Measurements from ENCODE around the gene TM4SF1.
A peak's percentile ranks its signal among the peaks of the same experiment; 100 is the strongest.

Gene TM4SF1

GRCh38 chr3:149377408-149378364 lies at the start of gene TM4SF1:
Gene TM4SF1, minus strand, starts transcription at chr3:149377649. Its CDS starts 102 bp downstream, at chr3:149377547.
- DNase-seq (ENCODE audit: low read depth): peak; percentile 99

- DNase-seq (ENCODE audit: low read depth): no peak
Observed at GRCh38 chr3:149426325-149426724, 48.9 kb upstream of the TM4SF1 start.

GRCh38 chr3:149424918-149425317 lies 47.5 kb upstream of the TM4SF1 start:
- DNase-seq (ENCODE audit: low read depth): no peak

GRCh38 chr3:149421764-149422163 lies 44.3 kb upstream of the TM4SF1 start:
- no peak for DNase-seq (ENCODE audit: low read depth)

GRCh38 chr3:149419816-149420215 lies 42.4 kb upstream of the TM4SF1 start:
- DNase-seq (ENCODE audit: low read depth): no peak

- no peak for DNase-seq (ENCODE audit: low read depth)
Observed at GRCh38 chr3:149417727-149418126, 40.3 kb upstream of the TM4SF1 start.

- no peak for DNase-seq (ENCODE audit: low read depth)
Observed at GRCh38 chr3:149417174-149417573, 39.7 kb upstream of the TM4SF1 start.

GRCh38 chr3:149415484-149415883 lies 38.0 kb upstream of the TM4SF1 start:
- DNase-seq (ENCODE audit: low read depth): no peak

GRCh38 chr3:149414557-149415231 lies 37.2 kb upstream of the TM4SF1 start:
- DNase-seq (ENCODE audit: low read depth): peak; percentile 41

- DNase-seq (ENCODE audit: low read depth): no peak
Observed at GRCh38 chr3:149411583-149411982, 34.1 kb upstream of the TM4SF1 start.

GRCh38 chr3:149409351-149409750 lies 31.9 kb upstream of the TM4SF1 start:
- DNase-seq (ENCODE audit: low read depth): no peak

- peak; percentile 78 for DNase-seq (ENCODE audit: low read depth)
Observed at GRCh38 chr3:149407898-149408297, 30.4 kb upstream of the TM4SF1 start.

GRCh38 chr3:149406244-149406752 lies 28.8 kb upstream of the TM4SF1 start:
- no peak for DNase-seq (ENCODE audit: low read depth)

GRCh38 chr3:149403443-149403842 lies 26.0 kb upstream of the TM4SF1 start:
- no peak for DNase-seq (ENCODE audit: low read depth)

GRCh38 chr3:149402481-149402880 lies 25.0 kb upstream of the TM4SF1 start:
- no peak for DNase-seq (ENCODE audit: low read depth)

- peak; percentile 53 for DNase-seq (ENCODE audit: low read depth)
Observed at GRCh38 chr3:149401926-149402310, 24.5 kb upstream of the TM4SF1 start.

- peak; percentile 87 for DNase-seq (ENCODE audit: low read depth)
Observed at GRCh38 chr3:149401212-149401925, 23.9 kb upstream of the TM4SF1 start.

GRCh38 chr3:149400645-149401044 lies 23.2 kb upstream of the TM4SF1 start:
- no peak for DNase-seq (ENCODE audit: low read depth)

- no peak for DNase-seq (ENCODE audit: low read depth)
Observed at GRCh38 chr3:149398296-149398695, 20.8 kb upstream of the TM4SF1 start.

GRCh38 chr3:149397528-149397927 lies 20.1 kb upstream of the TM4SF1 start:
- no peak for DNase-seq (ENCODE audit: low read depth)

GRCh38 chr3:149396476-149396875 lies 19.0 kb upstream of the TM4SF1 start:
- DNase-seq (ENCODE audit: low read depth): no peak
